Vagina (tissue), 2 donors: ENCODE data around the gene TKFC.

ENCODE experiments used
- CTCF ChIP-seq, 3 experiments: fragments of 450-650 bp in 2 of 3; fragments of 200-600 bp in 1 of 3; sonication (generic) in 1 of 3; IDR thresholded peaks; one replicate each; pipeline ENCODE4 v1.5.1; 2017 to 2019; ENCODE audit warnings: antibody characterized with exemption in 3 of 3, mild to moderate bottlenecking in 2 of 3, moderate library complexity in 2 of 3
- POLR2A ChIP-seq, 2 donors: fragments of 450-650 bp; IDR thresholded peaks; one replicate each; pipeline ENCODE4 v1.6.1; 2017; ENCODE audit warnings: antibody characterized with exemption in 2 of 2, mild to moderate bottlenecking in 2 of 2, moderate library complexity in 2 of 2
- POLR2AphosphoS5 ChIP-seq, 2 donors: sonication (generic); formaldehyde crosslinking; IDR thresholded peaks; one replicate each; pipeline ENCODE4 v1.9.0; 2017; ENCODE audit warnings: antibody characterized with exemption in 2 of 2, mild to moderate bottlenecking in 2 of 2, low read depth in 1 of 2; ENCODE audit not compliant: insufficient read depth in 1 of 2

- TF ChIP-seq CTCF (IDR thresholded peaks at IDR 0.05) = no peak
- no peak for TF ChIP-seq POLR2AphosphoS5 (IDR thresholded peaks at IDR 0.05; ENCODE audit: insufficient read depth in 1 of 2, low read depth in 1 of 2)
- no peak for TF ChIP-seq POLR2A (IDR thresholded peaks at IDR 0.05)
Measured at GRCh38 chr11:61327669-61328071, 5.4 kb upstream of the TKFC start.
